K562 (cell line): ENCODE measurements around the gene CUEDC2.

Source experiments
- BRF1 ChIP-seq: IDR thresholded peaks from 3 replicates; pipeline ENCODE4 v1.6.1; 2011; ENCODE audit warnings: borderline replicate concordance, mild to moderate bottlenecking; ENCODE audit not compliant: insufficient read length; ENCODE audit errors: extremely low read depth
- CBX3 ChIP-seq, 2 experiments: IDR thresholded peaks; 1 replicate in 1 of 2; 2 replicates in 1 of 2; pipeline ENCODE4 v1.6.1; 2012; ENCODE audit warnings: inconsistent platforms in 2 of 2, low read length in 2 of 2, borderline replicate concordance in 1 of 2, control low read depth in 1 of 2
- CCAR2 ChIP-seq: fragments of 200-400 bp; formaldehyde crosslinking; IDR thresholded peaks from 2 replicates; pipeline ENCODE4 v1.6.1; 2017; ENCODE audit warnings: mild to moderate bottlenecking, low read depth, low read length
- CHCHD3 ChIP-seq: fragments of 250-450 bp; sonication (Bioruptor Pico); IDR thresholded peaks from 2 replicates; pipeline ENCODE4 v2.1.2; 2022; ENCODE audit warnings: mild to moderate bottlenecking
- MAFK ChIP-seq: IDR thresholded peaks from 2 replicates; pipeline ENCODE4 v1.6.1; 2011; ENCODE audit warnings: low read length, improper control_type of control experiment
- SMARCA5 ChIP-seq: fragments of 450-650 bp; IDR thresholded peaks from 2 replicates; pipeline ENCODE4 v1.6.1; 2016
- TF ChIP-seq, protein P1 (sequence below): sonication (generic); formaldehyde crosslinking; IDR thresholded peaks from 2 replicates; pipeline ENCODE4 v1.8.0; 2022; ENCODE audit warnings: mild to moderate bottlenecking, low read depth, missing genetic modification reagents

DNA sequence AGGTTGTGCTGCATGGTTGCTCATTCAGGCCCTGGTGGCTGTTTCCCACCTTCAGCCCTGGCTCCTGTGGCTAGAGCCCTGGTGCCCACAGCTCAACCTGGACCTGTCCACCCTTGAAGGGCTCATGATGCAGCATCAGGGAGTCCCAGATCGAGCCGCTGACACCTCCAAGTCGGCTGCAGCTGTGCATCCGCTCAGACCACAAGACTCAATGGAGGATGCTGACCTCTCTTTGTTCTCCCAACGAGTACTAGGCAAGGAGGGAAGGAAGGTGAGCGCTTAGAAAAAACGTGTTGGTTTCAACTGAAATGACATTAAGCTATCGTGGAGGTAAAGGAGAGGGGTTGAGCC is 28.4 kb upstream of the CUEDC2 start:
- no peak for TF ChIP-seq SMARCA5
- TF ChIP-seq, protein P1, sequence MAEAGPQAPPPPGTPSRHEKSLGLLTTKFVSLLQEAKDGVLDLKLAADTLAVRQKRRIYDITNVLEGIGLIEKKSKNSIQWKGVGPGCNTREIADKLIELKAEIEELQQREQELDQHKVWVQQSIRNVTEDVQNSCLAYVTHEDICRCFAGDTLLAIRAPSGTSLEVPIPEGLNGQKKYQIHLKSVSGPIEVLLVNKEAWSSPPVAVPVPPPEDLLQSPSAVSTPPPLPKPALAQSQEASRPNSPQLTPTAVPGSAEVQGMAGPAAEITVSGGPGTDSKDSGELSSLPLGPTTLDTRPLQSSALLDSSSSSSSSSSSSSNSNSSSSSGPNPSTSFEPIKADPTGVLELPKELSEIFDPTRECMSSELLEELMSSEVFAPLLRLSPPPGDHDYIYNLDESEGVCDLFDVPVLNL (CRISPR knock-in tag): no peak
- no peak for TF ChIP-seq BRF1
- no peak for TF ChIP-seq CCAR2
- no peak for TF ChIP-seq MAFK
- no peak for TF ChIP-seq CBX3 (IDR thresholded peaks at IDR 0.05; ENCODE audit: borderline replicate concordance in 1 of 2, low read length in 2 of 2)
- no peak for TF ChIP-seq CHCHD3
